GM15510 (cell line): ENCODE results near the gene HOXA4.

Experiments used
- POLR2A ChIP-seq: IDR thresholded peaks from 3 replicates; pipeline ENCODE4 v1.6.1; 2011; ENCODE audit warnings: borderline replicate concordance; ENCODE audit not compliant: insufficient read length; ENCODE audit errors: extremely low read depth

The HOXA4 gene

GRCh38 chr7:27128776-27129728, 1.5 kb downstream of the HOXA4 start:
- TF ChIP-seq POLR2A: no peak

GRCh38 chr7:27128034-27128433, 2.5 kb downstream of the HOXA4 start:
- TF ChIP-seq POLR2A: no peak

GRCh38 chr7:27126596-27127327, 3.8 kb downstream of the HOXA4 start:
- TF ChIP-seq POLR2A: no peak

- no peak for TF ChIP-seq POLR2A
These were observed 4.6 kb downstream of the HOXA4 start for GRCh38 chr7:27125986-27126394.

GRCh38 chr7:27124902-27125689, 5.5 kb downstream of the HOXA4 start:
- TF ChIP-seq POLR2A: no peak

GRCh38 chr7:27124096-27124901, 6.3 kb downstream of the HOXA4 start:
- no peak for TF ChIP-seq POLR2A

- no peak for TF ChIP-seq POLR2A
These were observed 7.0 kb downstream of the HOXA4 start for GRCh38 chr7:27123477-27124053.

- no peak for TF ChIP-seq POLR2A
These were observed 7.5 kb downstream of the HOXA4 start for GRCh38 chr7:27123007-27123476.

- no peak for TF ChIP-seq POLR2A
These were observed 8.3 kb downstream of the HOXA4 start for GRCh38 chr7:27122077-27122910.

- TF ChIP-seq POLR2A: no peak
These were observed 8.9 kb downstream of the HOXA4 start for GRCh38 chr7:27121684-27122076.

- TF ChIP-seq POLR2A: no peak
These were observed 11.1 kb downstream of the HOXA4 start for GRCh38 chr7:27119412-27119911.

GRCh38 chr7:27118580-27118979, 12.0 kb downstream of the HOXA4 start:
- no peak for TF ChIP-seq POLR2A
